HG02981 (cell line): ENCODE data around the gene CGREF1.
A peak's percentile ranks its signal among the peaks of the same experiment; 100 is the strongest.

ENCODE experiments used
- ATAC-seq: cut with Tn5 transposase; IDR thresholded peaks from one replicate; pipeline ENCODE4 v1.9.1; 2021; ENCODE audit warnings: mild to moderate bottlenecking, moderate library complexity; ENCODE audit not compliant: unreplicated experiment

CGREF1 gene

GRCh38 chr2:27074738-27075565 lies 44.0 kb downstream of the CGREF1 start:
- no peak for ATAC-seq

DNA sequence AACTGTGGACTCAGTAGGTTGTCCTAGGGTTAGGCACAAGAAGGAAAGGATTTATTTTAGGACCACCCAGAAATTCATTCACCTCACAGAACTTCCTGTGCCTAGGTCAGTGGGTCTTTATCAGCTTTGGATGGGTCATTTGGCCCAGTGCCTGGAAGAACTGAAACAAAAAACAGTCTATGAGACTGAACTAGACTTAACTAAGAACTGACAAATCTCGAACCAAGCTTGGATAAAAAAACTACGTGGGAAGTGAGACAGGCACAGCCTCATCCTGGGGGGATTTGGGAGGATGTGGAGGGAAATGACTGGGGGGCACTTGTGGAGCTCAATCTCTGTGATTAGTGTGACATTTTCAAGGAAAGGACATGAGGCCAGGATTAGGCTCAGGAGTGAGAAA lies 45.1 kb downstream of the CGREF1 start:
- no peak for ATAC-seq

GRCh38 chr2:27072920-27073319 lies 46.0 kb downstream of the CGREF1 start:
- ATAC-seq, result no peak

DNA sequence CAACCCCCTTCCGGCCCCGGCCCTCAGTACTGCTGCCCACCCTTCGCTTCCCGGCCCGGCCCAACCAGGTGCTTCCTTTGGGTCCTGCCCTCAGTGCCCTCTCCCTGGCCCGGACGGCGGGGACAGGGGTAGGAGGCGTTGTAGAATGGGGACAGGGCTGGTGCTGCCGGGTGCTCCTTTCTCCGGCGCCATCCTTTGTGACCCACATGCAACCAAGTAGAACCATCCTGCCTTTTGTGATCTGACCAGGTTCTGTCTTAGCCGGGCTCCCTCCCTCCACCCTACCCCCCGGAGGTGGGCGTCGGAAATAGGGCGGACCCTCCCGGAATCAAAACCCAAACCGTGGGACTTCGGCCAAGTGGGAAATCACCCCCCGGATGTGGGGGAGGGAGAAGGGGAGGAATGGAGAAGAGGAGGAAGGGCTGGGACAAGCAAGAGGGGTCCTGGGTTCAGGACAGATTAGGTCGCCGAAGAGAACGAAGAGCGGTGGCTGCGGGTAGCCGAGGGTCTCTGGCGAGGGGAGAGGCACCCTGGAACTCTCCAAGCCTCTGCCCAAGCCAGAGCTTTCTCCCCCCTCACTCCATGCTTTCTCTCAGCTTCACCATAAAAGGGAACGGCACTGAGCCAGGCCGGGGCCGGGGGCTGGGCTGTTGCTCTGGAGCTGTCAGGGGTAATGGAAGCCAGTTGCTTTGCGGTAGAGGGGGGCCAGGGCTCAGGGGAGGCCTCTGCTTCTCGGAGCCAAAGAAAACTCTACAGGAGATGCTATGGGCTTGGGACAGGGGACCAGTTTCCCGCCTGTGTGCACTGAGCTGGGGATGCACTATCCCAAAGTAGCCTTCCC lies 46.7 kb downstream of the CGREF1 start:
- ATAC-seq, result peak; percentile 14

- peak; percentile 86 for ATAC-seq
Measured at GRCh38 chr2:27071277-27071989, 47.5 kb downstream of the CGREF1 start, which contains the start of gene OST4. Gene OST4, minus strand, starts transcription at chr2:27071654.

- no peak for ATAC-seq
Measured at GRCh38 chr2:27070653-27071276, 48.2 kb downstream of the CGREF1 start.

DNA sequence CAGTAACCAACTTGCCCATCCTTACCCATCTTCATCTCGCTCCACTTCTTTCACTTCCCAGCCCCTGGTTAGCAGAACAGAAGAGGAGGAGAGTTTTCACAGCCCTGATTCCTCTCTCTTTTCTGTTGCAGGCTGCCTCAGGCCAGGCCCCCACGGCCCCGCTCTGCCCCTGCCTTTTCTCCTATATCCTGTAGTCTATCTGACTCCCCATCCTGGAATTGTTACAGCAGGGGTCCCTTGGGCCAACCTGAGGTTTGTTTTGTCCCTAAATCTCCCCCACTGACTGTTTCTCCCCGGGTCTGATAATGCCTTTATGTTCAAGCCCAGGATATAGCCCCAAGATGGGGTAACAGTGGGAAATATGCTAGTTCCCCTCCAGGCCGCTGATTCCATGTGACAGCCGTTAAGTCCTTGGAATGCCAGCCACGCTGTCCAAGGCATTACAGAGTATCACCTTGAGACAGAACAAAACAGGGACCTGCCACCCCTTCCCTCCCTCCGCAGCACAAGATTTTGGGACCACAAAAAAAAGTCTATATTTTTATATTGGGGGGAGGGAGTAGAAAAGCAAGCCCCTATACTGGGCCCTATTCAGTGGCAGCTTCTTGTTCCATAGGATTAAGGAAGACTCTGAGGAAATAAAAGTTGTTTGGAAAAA lies 48.8 kb downstream of the CGREF1 start:
- ATAC-seq, result no peak

DNA sequence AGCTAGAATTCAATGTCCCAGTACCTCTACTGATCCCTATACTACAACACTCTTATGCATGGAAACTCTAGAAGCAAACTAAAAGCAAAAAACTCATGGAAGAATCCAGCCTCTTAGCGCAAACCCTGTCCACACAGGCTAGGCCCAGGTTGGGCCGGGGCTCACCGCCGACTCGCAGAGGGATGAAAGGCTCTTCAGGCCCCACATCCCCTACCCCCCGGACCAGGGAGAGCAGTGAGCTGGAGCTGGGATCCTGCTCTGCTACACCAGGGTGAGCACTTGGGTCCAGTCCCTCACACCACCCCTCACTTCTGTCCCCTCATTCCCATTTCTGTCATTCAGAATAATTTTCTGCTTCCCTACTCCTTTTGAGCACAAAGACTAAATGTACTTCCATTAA lies 49.5 kb downstream of the CGREF1 start:
- ATAC-seq, result no peak

GRCh38 chr2:27067385-27067784 lies 51.5 kb downstream of the CGREF1 start:
- no peak for ATAC-seq

GRCh38 chr2:27065128-27065527 lies 53.8 kb downstream of the CGREF1 start:
- ATAC-seq, result no peak

DNA sequence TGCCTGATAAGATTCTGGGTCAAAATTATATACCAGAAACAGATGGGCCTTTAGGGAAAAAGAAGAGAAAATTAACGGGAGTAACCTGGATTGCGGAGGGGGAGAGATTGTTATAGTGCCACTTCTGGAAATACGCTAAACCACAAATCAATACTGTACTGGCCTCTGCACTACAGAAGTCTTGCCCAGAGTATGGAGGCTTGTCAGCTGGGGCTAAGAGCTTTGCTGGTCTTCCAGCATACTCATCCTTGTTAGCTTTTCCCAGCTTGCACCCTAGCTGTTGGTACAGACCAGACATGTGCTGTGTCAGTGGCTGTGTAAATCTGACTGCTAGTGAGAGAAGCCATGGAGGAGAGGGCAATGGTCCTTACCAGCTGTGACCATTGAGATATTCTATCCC lies 58.6 kb downstream of the CGREF1 start:
- ATAC-seq, result no peak

- ATAC-seq, result no peak
Measured at GRCh38 chr2:27059141-27059820, 59.6 kb downstream of the CGREF1 start.

DNA sequence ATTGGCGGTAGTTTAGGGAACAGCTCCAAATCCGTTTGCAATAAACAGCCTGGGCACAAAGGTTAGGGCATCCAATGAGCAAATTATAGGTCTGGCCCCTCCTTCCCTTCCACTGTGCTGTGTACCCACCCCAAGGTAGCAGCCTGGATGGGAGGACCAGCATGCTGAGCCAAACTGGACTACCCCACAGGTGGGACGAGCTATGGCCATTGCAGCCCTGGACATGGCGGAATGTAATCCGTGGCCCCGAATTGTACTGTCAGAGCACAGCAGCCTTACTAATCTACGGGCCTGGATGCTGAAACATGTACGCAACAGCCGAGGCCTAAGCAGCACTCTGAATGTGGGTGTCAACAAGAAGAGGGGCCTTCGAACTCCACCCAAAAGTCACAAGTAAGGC lies 60.7 kb downstream of the CGREF1 start:
- no peak for ATAC-seq

DNA sequence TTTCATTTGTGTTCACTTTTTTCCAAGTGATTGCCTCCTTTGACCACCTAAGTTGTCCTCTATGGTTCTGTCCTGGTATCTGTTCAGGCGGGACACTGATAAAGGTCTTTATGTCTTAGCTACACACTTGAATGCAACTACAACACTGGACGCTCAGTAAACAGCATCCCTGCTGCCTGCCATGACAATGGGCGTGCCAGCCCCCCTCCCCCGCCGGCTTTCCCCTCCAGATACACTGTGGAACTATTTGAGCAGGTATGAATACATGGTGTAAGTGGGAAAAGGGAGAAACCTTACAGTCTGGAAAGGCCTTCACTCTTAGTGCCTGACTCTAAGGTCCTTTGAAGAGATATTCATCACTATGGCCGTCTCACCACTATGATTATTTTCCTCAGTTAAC lies 61.7 kb downstream of the CGREF1 start:
- no peak for ATAC-seq

DNA sequence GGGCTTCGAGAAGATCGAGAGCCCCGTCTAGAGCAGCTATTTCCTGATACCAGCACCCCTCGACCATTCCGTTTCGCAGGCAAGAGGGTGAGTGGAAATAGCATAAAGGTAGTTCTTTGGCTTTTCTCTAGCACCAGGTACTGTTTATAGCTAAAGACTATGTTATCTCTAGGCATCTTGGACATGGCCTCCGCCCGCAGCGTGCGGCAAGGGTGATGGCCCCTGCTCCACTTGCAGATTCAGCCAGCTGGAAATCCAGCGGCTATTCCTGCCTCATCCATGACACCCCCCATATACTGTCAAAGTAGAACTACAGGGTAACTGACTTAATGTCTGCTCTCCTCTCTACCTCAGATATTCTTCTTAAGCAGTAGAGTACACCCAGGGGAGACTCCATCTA lies 64.2 kb downstream of the CGREF1 start:
- no peak for ATAC-seq

DNA sequence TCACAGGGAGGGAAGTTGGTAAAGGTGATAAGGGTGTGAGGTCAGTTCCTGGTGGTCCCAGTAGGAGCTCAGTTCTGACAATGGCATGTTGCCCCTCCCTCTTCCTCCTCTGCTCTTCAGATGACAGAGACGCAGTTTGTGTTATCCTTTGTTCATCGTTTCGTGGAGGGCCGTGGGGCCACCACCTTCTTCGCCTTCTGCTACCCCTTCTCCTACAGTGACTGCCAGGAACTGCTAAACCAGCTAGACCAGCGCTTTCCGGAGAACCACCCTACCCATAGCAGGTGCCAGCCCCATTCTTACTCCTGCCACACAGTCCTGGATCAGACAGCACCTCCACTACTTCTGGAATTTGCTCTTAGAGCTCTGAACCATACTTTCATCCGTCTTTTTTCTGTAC lies 65.2 kb downstream of the CGREF1 start:
- ATAC-seq, result no peak

GRCh38 chr2:27053321-27053720 lies 65.6 kb downstream of the CGREF1 start:
- no peak for ATAC-seq

GRCh38 chr2:27051902-27052645 lies 66.9 kb downstream of the CGREF1 start:
- ATAC-seq, result no peak
